ENCODE measurements around the gene ANKRD33B. TPM values are rescaled to one million over a fixed set of nuclear protein-coding genes. Genes with fewer than 3 reads are reported as not detected.

ANKRD33B gene
- total RNA-seq, 4 donors from 2014 or later, result 0.57 to 6.5 (median 1.7) TPM

DNA sequence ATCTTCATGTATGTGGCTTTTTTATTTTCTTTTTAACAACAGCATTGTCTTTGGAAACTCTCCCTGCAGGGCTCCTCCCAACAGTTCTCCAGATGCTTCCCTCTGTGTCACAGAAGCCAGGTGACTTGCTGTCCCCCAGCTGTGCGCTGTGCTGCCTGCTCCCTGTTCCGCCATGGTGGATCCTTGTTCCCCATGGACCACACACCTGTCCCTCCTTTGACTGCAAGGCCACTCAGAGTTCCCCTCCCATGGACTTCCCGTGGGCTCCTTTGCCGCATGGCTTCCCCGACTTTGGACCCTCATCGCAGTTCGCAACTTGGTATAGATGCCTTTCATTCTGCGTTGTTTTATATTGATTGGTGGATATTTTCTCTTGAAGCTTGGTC lies 18.6 kb downstream of the ANKRD33B start:
- TF ChIP-seq CTCF (IDR thresholded peaks at IDR 0.05) (no peak), POLR2A (IDR thresholded peaks at IDR 0.05) (no peak)
- 98% methylated on average over 8 of the region's 8 CpGs for WGBS, 2 donors
- no peak overlapping the region for H3K4me3 ChIP-seq
- DNase-seq, result no peak
- peaks cover 0 to 29% (median 20%) of the 10 kb centered on the region in 3 donors for H3K4me1 ChIP-seq
- H3K9me3 ChIP-seq, result no peaks in the 10 kb centered on the region
- peaks cover 0 to 23% (median 0%) of the 10 kb centered on the region in 4 donors for H3K27me3 ChIP-seq
- intact Hi-C loops (cut with DNase I), result no loop called here
- peak overlapping the region in 3 of 4 donors; percentile 5 to 68 (median 51) for H3K27ac ChIP-seq
- no peaks in the 10 kb centered on the region for H3K36me3 ChIP-seq

DNA sequence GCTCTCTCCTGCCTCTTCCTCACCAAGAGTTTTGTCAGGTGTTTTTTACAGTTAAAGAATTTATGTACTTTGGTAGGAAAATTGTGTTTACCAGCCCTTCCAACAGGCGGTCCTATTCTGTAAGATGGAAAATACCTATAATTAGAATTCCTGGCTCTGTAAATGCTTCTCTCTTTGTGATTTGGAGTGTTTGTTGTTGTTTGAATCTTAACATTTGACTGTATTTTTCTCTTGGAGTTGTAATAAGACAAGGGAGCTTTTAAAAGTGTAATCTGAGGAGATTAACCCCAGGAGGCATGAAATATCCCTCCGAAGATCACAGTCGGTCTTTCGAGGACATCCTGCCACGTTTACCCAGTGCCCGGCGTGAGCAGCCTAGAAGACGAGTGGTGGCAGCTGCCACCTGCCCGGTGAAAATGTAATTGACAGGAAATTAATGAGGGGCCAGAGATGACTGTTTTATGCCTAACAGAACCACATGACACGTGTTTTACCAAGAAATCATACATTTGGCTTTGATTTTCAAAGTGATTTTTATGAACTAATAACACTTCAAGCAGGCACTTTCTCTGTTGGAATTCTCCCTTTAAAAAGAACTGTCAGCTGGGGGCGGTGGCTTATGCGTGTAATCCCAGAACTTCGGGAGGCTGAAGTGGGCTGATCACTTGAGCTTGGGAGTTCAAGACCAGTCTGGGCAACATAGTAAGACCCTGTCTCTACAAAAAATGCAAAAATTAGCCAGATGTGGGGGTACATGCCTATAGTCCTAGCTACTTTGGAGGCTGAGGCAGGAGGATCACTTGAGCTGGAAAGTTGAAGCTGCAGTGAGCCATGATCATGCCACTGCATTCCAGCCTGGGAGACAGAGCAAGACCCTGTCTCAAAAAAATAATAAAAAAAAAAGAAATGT lies 20.0 kb downstream of the ANKRD33B start:
- Histone ChIP-seq H3K4me3 (no peak overlapping the region), H3K4me1 (peaks cover 0 to 18% (median 11%) of the 10 kb centered on the region in 3 donors), H3K9me3 (no peaks in the 10 kb centered on the region), H3K36me3 (no peaks in the 10 kb centered on the region), H3K27me3 (peaks cover 0 to 23% (median 0%) of the 10 kb centered on the region in 4 donors), H3K27ac (peak overlapping the region in 1 of 4 donors; percentile 36)
- no peak for DNase-seq
- TF ChIP-seq POLR2A (IDR thresholded peaks at IDR 0.05), result no peak
- TF ChIP-seq CTCF (IDR thresholded peaks at IDR 0.05), result no peak
- intact Hi-C loops (cut with DNase I), result no loop called here
- WGBS, 2 donors, result 45 to 63% methylated on average over 12 to 13 of the region's 13 CpGs

- DNase-seq, result no peak
- Histone ChIP-seq H3K4me1 (peaks cover 0 to 18% (median 11%) of the 10 kb centered on the region in 3 donors), H3K27me3 (peaks cover 0 to 23% (median 0%) of the 10 kb centered on the region in 4 donors), H3K9me3 (no peaks in the 10 kb centered on the region), H3K36me3 (no peaks in the 10 kb centered on the region), H3K4me3 (no peak overlapping the region), H3K27ac (no peak overlapping the region)
- intact Hi-C loops (cut with DNase I), result no loop called here
- TF ChIP-seq CTCF (IDR thresholded peaks at IDR 0.05) (no peak), POLR2A (IDR thresholded peaks at IDR 0.05) (no peak)
- WGBS, 2 donors, result 72 to 89% methylated on average over 6 to 8 of the region's 8 CpGs
Measured at GRCh38 chr5:10584714-10585517, 21.0 kb downstream of the ANKRD33B start.

DNA sequence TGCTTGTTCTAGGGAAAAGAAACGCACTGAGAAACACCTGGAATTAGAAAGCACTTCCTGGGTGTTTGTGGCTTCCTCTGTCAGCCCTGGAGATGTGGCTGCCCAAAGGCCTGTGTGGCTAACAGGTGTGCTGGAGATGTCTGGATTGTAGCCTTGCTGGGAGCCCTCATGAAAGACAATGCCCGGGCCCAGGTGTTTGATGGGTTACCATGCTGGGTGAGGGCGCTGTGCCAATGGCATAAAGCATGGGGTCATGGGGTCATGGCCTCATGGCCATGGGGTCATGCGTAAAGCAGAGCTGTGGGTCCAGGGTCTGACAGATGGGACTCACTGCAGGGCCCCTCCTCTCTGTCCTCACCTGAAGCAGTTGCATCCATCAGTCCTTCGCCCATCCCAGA lies 21.6 kb downstream of the ANKRD33B start:
- no peak for DNase-seq
- intact Hi-C loops (cut with DNase I), result no loop called here
- Histone ChIP-seq H3K27ac (no peak overlapping the region), H3K4me1 (peaks cover 0 to 19% (median 11%) of the 10 kb centered on the region in 3 donors), H3K36me3 (no peaks in the 10 kb centered on the region), H3K4me3 (no peak overlapping the region), H3K9me3 (no peaks in the 10 kb centered on the region), H3K27me3 (peaks cover 0 to 23% (median 0%) of the 10 kb centered on the region in 4 donors)
- TF ChIP-seq POLR2A (IDR thresholded peaks at IDR 0.05), result no peak
- TF ChIP-seq CTCF (IDR thresholded peaks at IDR 0.05), result no peak
- 83 to 86% methylated on average over 2 to 4 of the region's 5 CpGs for WGBS, 2 donors

Measured in esophagus squamous epithelium (tissue), 5 donors.